Astrocyte (in vitro differentiated cells and primary cell): ENCODE data around the gene RXFP2. TPM values are rescaled to one million over a fixed set of nuclear protein-coding genes. Genes with fewer than 3 reads are reported as not detected.

Experiments used
- DNase-seq: peaks from one replicate; pipeline ENCODE4 v3.0.0-alpha.2; 2010; ENCODE audit warnings: low read depth
- FAIRE-seq: peaks from 2 replicates; lab custom pipeline; 2011; peaks lifted over from hg19 to GRCh38; lab: Jason Lieb, UNC
- H2AFZ ChIP-seq: 2 replicates; pipeline ENCODE4 v1.6.0; 2012; ENCODE audit warnings: low read depth, low read length, inconsistent platforms
- H3K27ac ChIP-seq: 2 replicates; pipeline ENCODE4 v1.5.1; 2011; ENCODE audit warnings: low read depth, low read length, inconsistent platforms
- H3K27me3 ChIP-seq: 2 replicates; pipeline ENCODE4 v1.6.0; 2011; ENCODE audit warnings: low read length, inconsistent platforms; ENCODE audit not compliant: insufficient read depth
- H3K36me3 ChIP-seq: 2 replicates; pipeline ENCODE4 v1.5.1; 2011; ENCODE audit warnings: low read length, inconsistent platforms; ENCODE audit not compliant: insufficient read depth
- H3K4me1 ChIP-seq: 2 replicates; pipeline ENCODE4 v1.5.1; 2011; ENCODE audit warnings: low read length, inconsistent platforms; ENCODE audit not compliant: insufficient read depth
- H3K4me2 ChIP-seq: 2 replicates; pipeline ENCODE4 v1.6.0; 2012; ENCODE audit warnings: low read length, inconsistent platforms
- H3K4me3 ChIP-seq: 2 replicates; pipeline ENCODE4 v1.5.1; 2011; ENCODE audit warnings: low read depth, mild to moderate bottlenecking, low read length, inconsistent platforms; ENCODE audit not compliant: insufficient read depth
- H3K79me2 ChIP-seq: 2 replicates; pipeline ENCODE4 v1.6.0; 2012; ENCODE audit warnings: mild to moderate bottlenecking, low read length, inconsistent platforms; ENCODE audit not compliant: insufficient read depth
- H3K9ac ChIP-seq: 2 replicates; pipeline ENCODE4 v1.6.0; 2012; ENCODE audit warnings: mild to moderate bottlenecking, low read length, inconsistent platforms
- H3K9me3 ChIP-seq: 2 replicates; pipeline ENCODE4 v1.5.1; 2012; ENCODE audit warnings: low read depth, mild to moderate bottlenecking, low read length, inconsistent platforms; ENCODE audit not compliant: insufficient read depth
- H4K20me1 ChIP-seq: 2 replicates; pipeline ENCODE4 v1.6.0; 2012; ENCODE audit warnings: low read length, inconsistent platforms; ENCODE audit not compliant: insufficient read depth
- H3K27ac Mint-ChIP-seq: one replicate; pipeline ENCODE4 v1.8.0; 2021; ENCODE audit warnings: mild to moderate bottlenecking, mixed read lengths; ENCODE audit not compliant: unreplicated experiment
- H3K27me3 Mint-ChIP-seq: one replicate; pipeline ENCODE4 v1.8.0; 2021; ENCODE audit warnings: low read depth, mixed read lengths; ENCODE audit not compliant: unreplicated experiment
- H3K36me3 Mint-ChIP-seq: one replicate; pipeline ENCODE4 v1.8.0; 2021; ENCODE audit warnings: low read depth, mixed read lengths; ENCODE audit not compliant: unreplicated experiment
- H3K4me1 Mint-ChIP-seq: one replicate; pipeline ENCODE4 v1.8.0; 2021; ENCODE audit warnings: low read depth, mixed read lengths; ENCODE audit not compliant: unreplicated experiment
- H3K4me3 Mint-ChIP-seq: one replicate; pipeline ENCODE4 v1.8.0; 2021; ENCODE audit warnings: mild to moderate bottlenecking, moderate library complexity, mixed read lengths; ENCODE audit not compliant: unreplicated experiment
- H3K9me3 Mint-ChIP-seq: one replicate; pipeline ENCODE4 v1.8.0; 2021; ENCODE audit warnings: mild to moderate bottlenecking, mixed read lengths; ENCODE audit not compliant: unreplicated experiment
- EZH2 ChIP-seq: IDR thresholded peaks from 2 replicates; pipeline ENCODE4 v1.6.1; 2012; ENCODE audit warnings: mild to moderate bottlenecking, low read length, inconsistent platforms; ENCODE audit not compliant: insufficient read depth
- total RNA-seq: library from RNA; stranded (reverse); gene quantifications from 2 replicates; pipeline ENCODE4 v1.2.1, GENCODE V29; 2021
- TF ChIP-seq, protein P1 (sequence below): IDR thresholded peaks from 2 replicates; pipeline ENCODE4 v1.5.1; 2011; ENCODE audit warnings: low read depth, mild to moderate bottlenecking, inconsistent platforms, low read length, moderate library complexity; ENCODE audit not compliant: insufficient read depth

The RXFP2 gene
- total RNA-seq, 1 donor from 2014 or later: not detected

DNA sequence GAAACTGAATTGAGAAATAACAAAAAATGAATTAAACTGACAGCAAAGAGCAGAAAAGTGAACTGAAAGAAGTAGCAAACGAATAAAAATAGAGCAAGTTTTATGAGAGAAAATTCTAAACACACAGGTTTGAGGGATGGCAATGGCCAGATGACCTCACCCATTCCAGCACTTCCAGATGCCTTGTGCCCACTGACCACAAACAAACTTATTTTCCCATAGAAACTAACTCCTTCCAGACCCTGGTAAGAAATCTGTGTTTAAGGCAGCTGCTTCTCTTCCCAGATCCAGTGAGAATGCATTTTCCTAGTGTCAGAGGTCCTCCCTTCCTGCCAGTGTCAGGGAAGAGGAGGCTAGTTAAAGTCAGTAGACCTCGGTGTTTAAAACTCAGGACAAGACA is 51.7 kb downstream of the RXFP2 start:
- no peak overlapping the region for H3K4me3 Mint-ChIP-seq
- peak; percentile 32 for FAIRE-seq

DNA sequence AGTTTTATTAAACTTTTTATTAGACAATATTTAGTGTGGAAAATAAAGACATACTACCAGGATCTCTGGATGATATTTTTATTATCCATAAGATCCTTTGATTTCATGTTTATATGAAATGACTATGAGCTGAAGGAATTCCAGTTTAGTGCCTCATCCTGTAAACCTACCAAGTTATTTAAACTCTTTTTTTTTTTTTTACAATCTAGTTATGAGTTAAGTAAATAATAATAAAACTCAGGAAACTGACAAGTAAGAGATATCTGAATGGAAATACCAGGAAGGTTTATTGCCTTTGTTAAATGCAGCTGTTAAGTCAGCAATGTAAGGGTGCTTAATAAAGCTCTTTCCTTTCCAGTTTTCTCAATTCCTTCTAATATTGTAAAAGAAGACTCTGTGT is 53.9 kb downstream of the RXFP2 start:
- H3K27ac Mint-ChIP-seq: no peak overlapping the region
- H3K4me2 ChIP-seq: no peak overlapping the region
- peaks cover 9% of the 10 kb centered on the region for H3K4me1 Mint-ChIP-seq
- H3K27ac ChIP-seq: no peak overlapping the region
- H2AFZ ChIP-seq: no peak overlapping the region
- no peaks in the 10 kb centered on the region for H3K9me3 ChIP-seq
- no peaks in the 10 kb centered on the region for H3K36me3 ChIP-seq
- H3K9me3 Mint-ChIP-seq: no peaks in the 10 kb centered on the region
- FAIRE-seq (no peak), DNase-seq (peak; percentile 9)
- no peak overlapping the region for H3K4me3 Mint-ChIP-seq
- H3K4me1 ChIP-seq: no peaks in the 10 kb centered on the region
- TF ChIP-seq EZH2: no peak
- TF ChIP-seq, protein P1, sequence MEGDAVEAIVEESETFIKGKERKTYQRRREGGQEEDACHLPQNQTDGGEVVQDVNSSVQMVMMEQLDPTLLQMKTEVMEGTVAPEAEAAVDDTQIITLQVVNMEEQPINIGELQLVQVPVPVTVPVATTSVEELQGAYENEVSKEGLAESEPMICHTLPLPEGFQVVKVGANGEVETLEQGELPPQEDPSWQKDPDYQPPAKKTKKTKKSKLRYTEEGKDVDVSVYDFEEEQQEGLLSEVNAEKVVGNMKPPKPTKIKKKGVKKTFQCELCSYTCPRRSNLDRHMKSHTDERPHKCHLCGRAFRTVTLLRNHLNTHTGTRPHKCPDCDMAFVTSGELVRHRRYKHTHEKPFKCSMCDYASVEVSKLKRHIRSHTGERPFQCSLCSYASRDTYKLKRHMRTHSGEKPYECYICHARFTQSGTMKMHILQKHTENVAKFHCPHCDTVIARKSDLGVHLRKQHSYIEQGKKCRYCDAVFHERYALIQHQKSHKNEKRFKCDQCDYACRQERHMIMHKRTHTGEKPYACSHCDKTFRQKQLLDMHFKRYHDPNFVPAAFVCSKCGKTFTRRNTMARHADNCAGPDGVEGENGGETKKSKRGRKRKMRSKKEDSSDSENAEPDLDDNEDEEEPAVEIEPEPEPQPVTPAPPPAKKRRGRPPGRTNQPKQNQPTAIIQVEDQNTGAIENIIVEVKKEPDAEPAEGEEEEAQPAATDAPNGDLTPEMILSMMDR: no peak
- no peak overlapping the region for H3K9ac ChIP-seq
- no peak overlapping the region for H3K4me3 ChIP-seq
- no peaks in the 10 kb centered on the region for H3K27me3 ChIP-seq
- H3K36me3 Mint-ChIP-seq: no peaks in the 10 kb centered on the region
- no peaks in the 10 kb centered on the region for H3K79me2 ChIP-seq
- H3K27me3 Mint-ChIP-seq: no peaks in the 10 kb centered on the region
- no peaks in the 10 kb centered on the region for H4K20me1 ChIP-seq

More for the DNA sequence above, 51.7 kb downstream of the RXFP2 start:
- Mint-ChIP-seq H3K9me3 (no peaks in the 10 kb centered on the region), H3K36me3 (no peaks in the 10 kb centered on the region), H3K27ac (peak overlapping the region; percentile 79), H3K27me3 (no peaks in the 10 kb centered on the region), H3K4me1 (peaks cover 9% of the 10 kb centered on the region)
- Histone ChIP-seq H3K79me2 (no peaks in the 10 kb centered on the region), H3K27ac (no peak overlapping the region), H3K4me2 (no peak overlapping the region), H3K4me1 (no peaks in the 10 kb centered on the region), H3K9ac (no peak overlapping the region), H3K4me3 (no peak overlapping the region), H3K36me3 (no peaks in the 10 kb centered on the region), H4K20me1 (no peaks in the 10 kb centered on the region), H3K27me3 (no peaks in the 10 kb centered on the region), H2AFZ (no peak overlapping the region), H3K9me3 (no peaks in the 10 kb centered on the region)
- peak; percentile 29 for DNase-seq
- TF ChIP-seq, protein P1: no peak
- no peak for TF ChIP-seq EZH2

DNA sequence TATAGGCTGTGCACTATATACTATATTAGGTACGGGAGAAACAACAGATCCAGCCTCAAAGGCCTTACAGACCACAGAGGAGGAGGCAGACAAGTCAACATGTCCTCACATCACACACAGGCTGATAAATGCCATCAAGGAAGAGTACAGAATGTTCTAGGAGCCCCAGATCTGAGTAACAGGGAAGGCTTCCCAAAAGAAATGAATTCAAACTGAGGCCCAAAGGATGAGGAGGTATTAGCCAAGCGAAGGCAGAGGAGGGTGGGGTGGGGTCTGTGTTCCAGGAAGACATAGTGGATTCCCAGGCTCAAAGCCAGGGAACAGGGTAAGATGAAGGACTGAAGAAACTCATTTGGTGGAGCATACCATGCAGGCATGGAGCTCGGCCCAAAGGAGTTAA is 55.1 kb downstream of the RXFP2 start:
- TF ChIP-seq, protein P1: no peak
- no peak for TF ChIP-seq EZH2
- DNase-seq: no peak
- Histone ChIP-seq H3K79me2 (no peaks in the 10 kb centered on the region), H3K9me3 (no peaks in the 10 kb centered on the region), H2AFZ (no peak overlapping the region), H4K20me1 (no peaks in the 10 kb centered on the region), H3K27me3 (no peaks in the 10 kb centered on the region), H3K27ac (no peak overlapping the region), H3K9ac (no peak overlapping the region), H3K36me3 (no peaks in the 10 kb centered on the region), H3K4me3 (no peak overlapping the region), H3K4me2 (no peak overlapping the region), H3K4me1 (no peaks in the 10 kb centered on the region)
- FAIRE-seq: no peak
- Mint-ChIP-seq H3K36me3 (no peaks in the 10 kb centered on the region), H3K27me3 (peaks cover under 1% of the 10 kb centered on the region), H3K4me3 (no peak overlapping the region), H3K4me1 (peaks cover 9% of the 10 kb centered on the region), H3K27ac (no peak overlapping the region), H3K9me3 (peaks cover under 1% of the 10 kb centered on the region)
